GM13976 (cell line): Measurements from ENCODE around the gene DUSP22.

Experiments used
- DNase-seq: peaks from one replicate; pipeline ENCODE4 v3.0.0; 2012; ENCODE audit warnings: low spot score
- CTCF ChIP-seq: IDR thresholded peaks from 2 replicates; pipeline ENCODE4 v1.5.1; 2012; ENCODE audit warnings: borderline replicate concordance, mild to moderate bottlenecking; ENCODE audit not compliant: insufficient read depth; ENCODE audit errors: extremely low read depth, missing control alignments, control extremely low read depth
- in situ Hi-C: fragments of 300-500 bp; cut with MboI; formaldehyde crosslinking; loops from one replicate; pipeline ENCODE4 v1.12.0; 2022; ENCODE audit warnings: low sequenced_read_pairs, mixed read lengths, inconsistent platforms; ENCODE audit not compliant: unreplicated experiment

DUSP22 gene

GRCh38 chr6:257774-258173 lies 34.5 kb upstream of the DUSP22 start:
- TF ChIP-seq CTCF = no peak
- in situ Hi-C loops = no loop called here
- DNase-seq = no peak

- no peak for TF ChIP-seq CTCF
- in situ Hi-C loops = no loop called here
- no peak for DNase-seq
Observed at GRCh38 chr6:259316-259715, 33.0 kb upstream of the DUSP22 start.

- in situ Hi-C loops = no loop called here
- no peak for TF ChIP-seq CTCF
- DNase-seq = peak; percentile 73
Observed at GRCh38 chr6:259901-260508, 32.3 kb upstream of the DUSP22 start.

- DNase-seq = no peak
- in situ Hi-C loops = no loop called here
- no peak for TF ChIP-seq CTCF
Observed at GRCh38 chr6:264626-265025, 27.7 kb upstream of the DUSP22 start.

- in situ Hi-C loops = no loop called here
- no peak for TF ChIP-seq CTCF
- no peak for DNase-seq
Observed at GRCh38 chr6:268394-268935, 23.8 kb upstream of the DUSP22 start.

GRCh38 chr6:273551-274058 lies 18.7 kb upstream of the DUSP22 start:
- in situ Hi-C loops = no loop called here
- DNase-seq = no peak
- TF ChIP-seq CTCF = no peak

GRCh38 chr6:277746-278145 lies 14.5 kb upstream of the DUSP22 start:
- TF ChIP-seq CTCF = no peak
- in situ Hi-C loops = no loop called here
- no peak for DNase-seq
